Fibroblast of the aortic adventitia (primary cell): ENCODE results near the gene CLEC3B. TPM values are rescaled to one million over a fixed set of nuclear protein-coding genes. Genes with fewer than 3 reads are reported as not detected.

Experiments
- DNase-seq: peaks from one replicate; pipeline ENCODE4 v3.0.0-alpha.2; 2010; ENCODE audit warnings: low read depth
- H3K4me3 ChIP-seq: 2 replicates; pipeline ENCODE4 v1.5.1; 2011; ENCODE audit warnings: low read depth, mild to moderate bottlenecking, control low read depth, low read length, moderate library complexity
- CTCF ChIP-seq: IDR thresholded peaks from 2 replicates; pipeline ENCODE4 v1.5.1; 2011; ENCODE audit warnings: mild to moderate bottlenecking, low read length, control low read depth, inconsistent platforms; ENCODE audit not compliant: insufficient read depth
- total RNA-seq: library from RNA; depleted of rRNA; stranded (reverse); fragments of >200 nt; gene quantifications from 2 replicates; pipeline ENCODE4 v1.2.3, GENCODE V29; 2012; ENCODE audit warnings: low replicate concordance

CLEC3B gene
- total RNA-seq, 1 donor = 12.4 TPM

GRCh38 chr3:45023675-45024074 lies 2.4 kb upstream of the CLEC3B start:
- no peak overlapping the region for H3K4me3 ChIP-seq
- TF ChIP-seq CTCF = no peak
- DNase-seq = no peak

GRCh38 chr3:45024542-45025255 lies 1.4 kb upstream of the CLEC3B start:
- H3K4me3 ChIP-seq = no peak overlapping the region
- TF ChIP-seq CTCF = no peak
- DNase-seq = peak; percentile 38

GRCh38 chr3:45026957-45027356 lies 854 bp downstream of the CLEC3B start:
- peak; percentile 39 for DNase-seq
- TF ChIP-seq CTCF = no peak
- no peak overlapping the region for H3K4me3 ChIP-seq

- no peak for TF ChIP-seq CTCF
- DNase-seq = peak; percentile 57
- H3K4me3 ChIP-seq = no peak overlapping the region
Observed at GRCh38 chr3:45027441-45027840, 1.3 kb downstream of the CLEC3B start.

GRCh38 chr3:45029216-45029615 lies 3.1 kb downstream of the CLEC3B start:
- no peak overlapping the region for H3K4me3 ChIP-seq
- DNase-seq = no peak
- TF ChIP-seq CTCF = no peak

GRCh38 chr3:45029661-45030060 lies 3.6 kb downstream of the CLEC3B start:
- peak; percentile 87 for DNase-seq
- TF ChIP-seq CTCF = no peak
- H3K4me3 ChIP-seq = no peak overlapping the region

- no peak for DNase-seq
- no peak overlapping the region for H3K4me3 ChIP-seq
- no peak for TF ChIP-seq CTCF
Observed at GRCh38 chr3:45031531-45031930, 5.4 kb downstream of the CLEC3B start.
